ENCODE results near the gene ERC2. TPM values are rescaled to one million over a fixed set of nuclear protein-coding genes. Genes with fewer than 3 reads are reported as not detected.

The ERC2 gene
- total and polyA plus RNA-seq, 2 of the 8 experiments (the other 6 are each of a cell fraction or from before 2014, with no cell fraction given) = 16.4 to 22.8 TPM

DNA sequence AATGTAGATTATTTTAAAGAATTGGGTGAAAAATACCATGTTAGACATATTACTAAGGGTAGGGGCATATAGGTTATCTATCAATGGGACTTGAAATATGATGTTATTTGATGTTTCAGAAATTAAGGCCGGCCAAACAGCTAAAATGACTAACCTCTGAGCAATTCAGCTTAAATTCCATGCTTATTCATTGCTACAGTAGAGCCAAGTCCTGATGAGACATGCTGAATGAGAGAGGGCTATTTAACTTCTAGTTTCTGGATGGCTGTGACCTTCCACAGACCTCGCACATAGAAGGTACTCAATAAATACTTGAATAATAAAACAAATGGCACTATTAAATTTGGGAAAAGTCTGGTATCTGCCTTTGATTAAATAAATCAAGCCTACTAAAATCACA is 805.6 kb downstream of the ERC2 start:
- no peak overlapping the region for H3K4me2 ChIP-seq (ENCODE audit: insufficient read depth in 1 of 2, low read depth in 2 of 2, low read length in 2 of 2)
- no peak overlapping the region for H3K9ac ChIP-seq (replicated peaks in 1 of 4; ENCODE audit: extremely low read depth in 1 of 4, low read depth in 3 of 4, low read length in 3 of 4)
- H4K5ac ChIP-seq (ENCODE audit: insufficient read length, low read depth, low read length) = no peak overlapping the region
- H3K9me3 ChIP-seq (ENCODE audit: insufficient read depth in 2 of 2, low read depth in 1 of 2, low read length in 1 of 2) = no peaks in the 10 kb centered on the region
- H3K4me3 ChIP-seq (ENCODE audit: extremely low read depth in 1 of 4, insufficient read depth in 2 of 4, low read depth in 3 of 4, low read length in 4 of 4) = no peak overlapping the region
- no peak overlapping the region for H2BK12ac ChIP-seq (ENCODE audit: low read depth, low read length)
- H2BK15ac ChIP-seq (ENCODE audit: low read length) = no peak overlapping the region
- CTCF ChIA-PET (ENCODE audit: partially characterized antibody) = interaction anchor here (1.0 to 2.0 kb wide), 3 partner anchors 9 to 15 kb away, joined by 3 to 6 read pairs (median 5); no protein-coding TSS in a partner anchor
- no peak for DNase-seq (ENCODE audit: low read depth in 1 of 2, low spot score in 2 of 2)
- no peak overlapping the region for H3K56ac ChIP-seq (replicated peaks; ENCODE audit: insufficient read length, low read depth, low read length)
- H3K36me3 ChIP-seq (ENCODE audit: control insufficient read depth in 2 of 4, insufficient read depth in 4 of 4, low read length in 3 of 4) = no peaks in the 10 kb centered on the region
- H3K79me2 ChIP-seq (ENCODE audit: control insufficient read depth in 1 of 2, insufficient read depth in 2 of 2, low read length in 2 of 2) = no peaks in the 10 kb centered on the region
- H4K20me1 ChIP-seq (replicated peaks in 1 of 2; ENCODE audit: control insufficient read depth in 1 of 2, insufficient read depth in 2 of 2, low read length in 2 of 2) = no peaks in the 10 kb centered on the region
- no peak overlapping the region for H4K8ac ChIP-seq (ENCODE audit: extremely low read depth, insufficient read depth, low read length)
- 87% methylated on average over 2 of the region's 2 CpGs; no CpG with 5 or more reads in 1 of the 2 experiments for WGBS, 2 experiments (ENCODE audit: extremely low coverage in 1 of 2, insufficient coverage in 1 of 2, insufficient read length in 1 of 2, insufficient replicate concordance in 2 of 2, low coverage in 1 of 2, low lambda C conversion rate in 2 of 2, missing lambda C conversion rate in 1 of 2)
- no peak overlapping the region for H2AFZ ChIP-seq (ENCODE audit: low read length)
- POLR2A ChIA-PET (ENCODE audit: partially characterized antibody) = interaction anchor here (1.2 kb wide), 1 partner anchor 11 kb away, joined by 3 read pairs; no protein-coding TSS in a partner anchor
- H3K4me1 ChIP-seq (replicated peaks in 1 of 4; ENCODE audit: control insufficient read depth in 3 of 4, insufficient read depth in 4 of 4, low read length in 3 of 4) = peaks cover 8 to 29% (median 19%) of the 10 kb centered on the region in 4 experiments
- H2BK20ac ChIP-seq (ENCODE audit: low read length) = no peak overlapping the region
- H4K91ac ChIP-seq (replicated peaks; ENCODE audit: insufficient read length, low read length) = no peak overlapping the region
- no peak overlapping the region for H2BK120ac ChIP-seq (replicated peaks; ENCODE audit: low read depth, low read length)
- no peak overlapping the region for H3K27ac ChIP-seq (ENCODE audit: low read depth, low read length)
- no peak overlapping the region for H2AK5ac ChIP-seq (ENCODE audit: low read depth, low read length)
- no peak overlapping the region for H2BK5ac ChIP-seq (ENCODE audit: low read depth, low read length)
- no peaks in the 10 kb centered on the region for H3K79me1 ChIP-seq (ENCODE audit: low read depth, low read length)
- no peak overlapping the region for H3K4ac ChIP-seq (replicated peaks; ENCODE audit: insufficient read length, low read depth, low read length)
- H3K18ac ChIP-seq (ENCODE audit: extremely low read depth, low read length) = no peak overlapping the region
- no peak overlapping the region for H3K14ac ChIP-seq (ENCODE audit: insufficient read length)
- H3K23ac ChIP-seq (ENCODE audit: insufficient read length) = no peak overlapping the region
- FAIRE-seq = no peak
- H3K27me3 ChIP-seq (replicated peaks in 1 of 4; ENCODE audit: control insufficient read depth in 3 of 4, extremely low read depth in 1 of 4, insufficient read depth in 3 of 4, low read length in 3 of 4) = no peaks in the 10 kb centered on the region
- H3K23me2 ChIP-seq (ENCODE audit: low read depth, low read length) = no peaks in the 10 kb centered on the region; the same call in 1 of the 2 replicates
- TF ChIP-seq, protein P1, sequence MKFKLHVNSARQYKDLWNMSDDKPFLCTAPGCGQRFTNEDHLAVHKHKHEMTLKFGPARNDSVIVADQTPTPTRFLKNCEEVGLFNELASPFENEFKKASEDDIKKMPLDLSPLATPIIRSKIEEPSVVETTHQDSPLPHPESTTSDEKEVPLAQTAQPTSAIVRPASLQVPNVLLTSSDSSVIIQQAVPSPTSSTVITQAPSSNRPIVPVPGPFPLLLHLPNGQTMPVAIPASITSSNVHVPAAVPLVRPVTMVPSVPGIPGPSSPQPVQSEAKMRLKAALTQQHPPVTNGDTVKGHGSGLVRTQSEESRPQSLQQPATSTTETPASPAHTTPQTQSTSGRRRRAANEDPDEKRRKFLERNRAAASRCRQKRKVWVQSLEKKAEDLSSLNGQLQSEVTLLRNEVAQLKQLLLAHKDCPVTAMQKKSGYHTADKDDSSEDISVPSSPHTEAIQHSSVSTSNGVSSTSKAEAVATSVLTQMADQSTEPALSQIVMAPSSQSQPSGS (IDR thresholded peaks at IDR 0.05; ENCODE audit: low read length) = no peak
- no peak for TF ChIP-seq EZH2 (IDR thresholded peaks at IDR 0.05; ENCODE audit: low read depth, low read length, severe bottlenecking)
- TF ChIP-seq HDAC6 (IDR thresholded peaks at IDR 0.05; ENCODE audit: low read depth, low read length) = no peak
- TF ChIP-seq CTCF (IDR thresholded peaks at IDR 0.05; ENCODE audit: control extremely low read depth in 1 of 3, insufficient read depth in 1 of 3, low read depth in 1 of 3, low read length in 3 of 3) = no peak
- TF ChIP-seq GABPA (IDR thresholded peaks at IDR 0.05; ENCODE audit: borderline replicate concordance, insufficient read depth, low read length) = no peak
- TF ChIP-seq SUZ12 (IDR thresholded peaks at IDR 0.05; ENCODE audit: low read length) = no peak
- no peak for TF ChIP-seq GTF2F1 (IDR thresholded peaks at IDR 0.05; ENCODE audit: borderline replicate concordance, low read depth, low read length)
- no peak for TF ChIP-seq MAFK (IDR thresholded peaks at IDR 0.05; ENCODE audit: low read depth, low read length)
- no peak for TF ChIP-seq CHD1 (IDR thresholded peaks at IDR 0.05; ENCODE audit: low read depth, low read length)
- no peak for TF ChIP-seq CEBPB (IDR thresholded peaks at IDR 0.05; ENCODE audit: low read depth, low read length)

Data from H1 (cell line).